Activated CD8-positive, alpha-beta memory T cell treated with anti-CD3 and anti-CD28 coated beads, Interleukin-2, amount 50 U/mL, for 1 hour (primary cell): ENCODE data around the gene HSFX3.
A peak's percentile ranks its signal among the peaks of the same experiment; 100 is the strongest.
"Not testable (repeated sequence)": the region's sequence is repeated elsewhere in the genome, so short reads cannot be mapped to it uniquely, and the experiment has no call there.

Experiments used
- DNase-seq: peaks from one replicate; pipeline ENCODE4 v3.0.0-alpha.2; 2020; ENCODE audit errors: extremely low read depth

The HSFX3 gene

GRCh38 chrX:149517308-149517707 is 32.4 kb downstream of the HSFX3 start:
- DNase-seq, result no peak

DNA sequence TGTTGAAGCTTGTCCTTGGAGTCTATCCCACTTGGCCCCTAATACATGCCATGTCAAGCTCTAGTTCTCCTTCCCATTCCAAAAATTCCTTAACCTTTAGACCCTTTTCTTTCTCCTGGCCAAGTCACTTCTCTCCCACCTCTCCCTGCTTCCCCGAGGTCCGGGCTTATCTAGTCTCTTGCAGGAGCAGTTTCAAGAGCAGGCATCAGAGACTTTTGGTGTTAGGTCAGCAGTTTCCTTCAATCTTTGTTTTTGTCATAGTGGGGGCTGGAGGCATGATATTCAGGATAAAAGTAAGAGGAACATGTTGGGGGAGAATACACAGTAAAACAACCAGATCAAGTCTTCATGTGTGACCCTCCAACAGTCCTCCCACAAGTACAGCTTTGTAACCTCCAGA is 33.1 kb downstream of the HSFX3 start:
- no peak for DNase-seq

- no peak for DNase-seq
Measured at GRCh38 chrX:149515954-149516602, 33.6 kb downstream of the HSFX3 start.

DNA sequence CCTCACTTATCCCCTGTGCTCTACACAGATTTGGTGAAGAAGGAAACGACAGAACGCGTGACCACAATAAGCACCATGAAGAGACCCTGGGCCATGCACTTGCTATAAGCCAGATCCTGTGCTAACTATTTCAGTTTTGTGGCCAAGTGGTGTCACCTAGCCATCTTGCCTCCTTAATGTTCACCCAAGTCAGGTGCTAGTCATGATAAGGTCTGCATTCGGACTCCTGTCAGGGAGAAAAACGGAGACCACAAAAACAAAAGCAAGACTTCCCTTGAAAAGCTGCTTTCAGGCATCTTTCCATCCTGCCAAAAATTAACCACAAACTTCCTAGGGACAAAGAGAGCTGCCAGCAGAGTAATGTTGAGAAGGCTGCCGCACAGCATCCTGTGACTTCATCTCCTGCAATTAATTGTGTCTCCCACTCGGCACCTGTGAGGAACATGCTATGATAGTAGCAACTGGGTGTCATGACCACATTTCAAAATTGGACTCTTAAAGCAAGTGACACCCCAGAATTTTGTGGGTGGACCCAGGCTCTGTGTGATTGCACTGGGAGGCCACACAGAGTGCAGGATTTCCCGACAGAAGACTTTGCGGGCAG is 35.8 kb downstream of the HSFX3 start:
- no peak for DNase-seq

GRCh38 chrX:149512225-149512885 is 37.4 kb downstream of the HSFX3 start:
- DNase-seq, result no peak

- DNase-seq, result no peak
Measured at GRCh38 chrX:149511081-149511480, 38.6 kb downstream of the HSFX3 start.

DNA sequence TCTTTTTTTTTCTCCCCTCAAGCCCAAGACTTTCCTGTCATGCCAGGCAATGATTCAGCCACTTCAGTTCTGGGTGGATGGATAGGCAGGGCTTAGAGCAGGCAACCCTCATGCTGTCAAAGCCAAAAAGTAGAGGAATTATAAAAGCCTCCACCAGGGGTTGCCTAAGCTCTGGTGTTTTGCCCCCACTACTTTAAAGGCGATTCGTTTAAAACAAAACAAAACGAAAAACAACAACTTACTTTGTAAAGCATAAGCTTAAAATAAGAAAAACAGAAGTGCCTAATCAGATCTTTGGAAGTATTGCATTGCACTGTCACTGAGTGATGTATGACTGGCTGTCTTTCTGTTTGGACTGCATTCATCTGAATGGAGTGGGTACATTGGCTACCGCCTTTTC is 39.3 kb downstream of the HSFX3 start:
- DNase-seq, result no peak

GRCh38 chrX:149508467-149508866 is 41.3 kb downstream of the HSFX3 start:
- DNase-seq, result no peak

GRCh38 chrX:149506349-149506748 is 43.4 kb downstream of the HSFX3 start:
- no peak for DNase-seq

DNA sequence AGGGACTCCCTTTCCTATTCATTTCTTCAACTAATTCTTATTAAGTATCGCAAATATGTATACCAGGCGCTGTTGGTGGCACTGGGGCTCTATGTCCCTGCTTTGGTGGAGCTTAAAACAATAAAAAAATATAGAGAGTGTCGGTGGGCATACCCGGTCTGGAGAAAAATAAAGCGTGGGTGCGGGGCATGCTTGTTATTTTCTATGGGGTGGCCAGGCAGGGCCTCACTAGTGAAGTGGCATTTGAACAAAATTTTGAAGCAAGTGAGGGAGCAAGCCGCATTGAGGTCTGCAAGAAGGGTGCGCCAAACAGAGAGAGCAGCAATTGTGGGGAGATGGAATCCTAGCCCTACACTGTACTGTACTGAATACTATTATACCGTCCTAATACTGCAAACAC is 44.1 kb downstream of the HSFX3 start:
- no peak for DNase-seq

GRCh38 chrX:149504915-149505651 is 44.6 kb downstream of the HSFX3 start, which contains the start of gene IDS:
IDS (minus strand) TSS chrX:149505306; CDS start chrX:149505137, 169 bp downstream.
- peak; percentile 66 for DNase-seq

- no peak for DNase-seq
Measured at GRCh38 chrX:149504226-149504914, 45.4 kb downstream of the HSFX3 start.

DNA sequence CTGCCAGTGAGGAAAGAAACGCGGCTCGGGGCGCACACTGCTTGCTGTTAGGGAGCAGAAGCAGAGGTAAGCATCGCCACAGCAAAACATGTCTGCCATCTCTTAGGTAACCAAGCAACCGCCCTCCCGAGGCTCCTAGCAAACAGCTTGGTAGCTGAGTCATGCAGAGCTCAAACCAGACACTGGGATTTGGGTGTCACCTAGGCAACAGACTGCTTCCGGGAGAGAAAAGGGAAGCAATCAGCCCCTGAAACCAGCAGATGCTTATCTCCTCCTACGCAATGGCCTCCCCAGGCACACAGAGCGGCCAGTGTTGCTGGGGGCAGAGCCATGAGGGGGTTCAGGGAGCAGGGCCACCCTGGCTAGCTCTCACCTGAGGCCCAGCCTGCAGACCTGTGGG is 46.3 kb downstream of the HSFX3 start:
- DNase-seq, result peak; percentile 47

GRCh38 chrX:149502923-149503322 is 46.8 kb downstream of the HSFX3 start:
- not testable (repeated sequence) for DNase-seq

DNA sequence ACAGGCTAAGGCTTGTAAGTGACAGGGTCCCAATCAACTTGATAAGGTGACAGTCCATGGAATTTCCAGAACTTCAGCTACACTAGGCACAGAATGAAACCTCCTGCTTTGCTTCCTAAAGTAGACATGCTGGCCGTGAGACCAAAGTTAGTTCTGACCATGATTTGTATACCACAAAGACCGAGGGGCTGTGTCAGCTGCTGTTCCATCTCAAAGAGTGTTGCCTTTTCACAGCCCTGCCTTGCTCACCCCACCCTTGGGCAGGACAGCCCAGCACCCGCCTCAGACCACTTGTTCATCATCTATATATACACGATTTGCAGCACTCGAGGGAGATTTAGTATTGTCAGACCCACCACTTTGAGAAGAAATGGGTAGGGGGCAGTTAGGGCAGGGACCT is 50.0 kb downstream of the HSFX3 start:
- DNase-seq, result no peak

DNA sequence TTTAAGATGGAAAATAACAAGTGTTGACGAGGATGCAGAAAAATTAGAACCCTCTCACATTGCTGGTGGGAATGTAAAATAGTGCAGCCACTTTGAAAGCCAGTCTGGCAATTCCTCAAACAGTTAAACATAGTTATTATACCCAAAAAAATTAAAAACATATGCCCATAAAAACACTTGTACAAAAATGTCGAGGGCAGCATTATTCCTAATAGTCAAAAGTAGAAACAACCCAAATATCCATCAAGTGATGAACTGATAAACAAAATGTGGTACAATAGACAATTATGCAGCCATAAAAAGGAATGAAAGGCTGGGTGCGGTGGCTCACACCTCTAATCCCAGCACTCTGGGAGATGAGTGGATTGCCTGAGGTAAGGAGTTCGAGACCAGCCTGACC is 51.0 kb downstream of the HSFX3 start:
- DNase-seq, result no peak
